Measurements from ENCODE around the gene ETFDH. TPM values are rescaled to one million over a fixed set of nuclear protein-coding genes. Genes with fewer than 3 reads are reported as not detected.
"Not testable (repeated sequence)": the region's sequence is repeated elsewhere in the genome, so short reads cannot be mapped to it uniquely, and the experiment has no call there.

Gene ETFDH
- total and polyA plus RNA-seq, 7 donors: 60.4 to 154 (median 91.0) TPM

DNA sequence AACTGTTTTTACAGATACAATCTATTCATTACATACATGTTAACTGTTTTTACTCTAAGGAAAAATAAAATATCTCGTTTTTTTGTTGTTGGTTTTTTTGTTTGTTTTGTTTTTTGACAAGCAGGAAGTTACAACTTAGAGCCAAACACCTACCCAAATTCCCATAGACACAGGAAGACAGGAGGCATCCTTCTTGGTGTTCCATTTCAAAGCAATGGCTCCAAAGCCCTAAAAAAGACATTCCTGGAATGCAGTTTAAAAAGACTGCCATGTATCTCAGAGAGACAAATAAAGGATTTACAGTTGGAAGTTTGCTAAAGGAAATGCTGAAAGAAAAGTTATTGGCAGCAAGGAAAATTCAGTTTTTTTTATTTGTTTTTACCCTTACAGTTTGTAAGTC lies 16.7 kb downstream of the ETFDH start:
- no peak for ATAC-seq
- no peak for DNase-seq
- peaks cover 3 to 97% of the 10 kb centered on the region in 2 donors for H3K36me3 ChIP-seq (ENCODE audit: insufficient read depth in 1 of 2, low read depth in 1 of 2)
- TF ChIP-seq, protein P1, sequence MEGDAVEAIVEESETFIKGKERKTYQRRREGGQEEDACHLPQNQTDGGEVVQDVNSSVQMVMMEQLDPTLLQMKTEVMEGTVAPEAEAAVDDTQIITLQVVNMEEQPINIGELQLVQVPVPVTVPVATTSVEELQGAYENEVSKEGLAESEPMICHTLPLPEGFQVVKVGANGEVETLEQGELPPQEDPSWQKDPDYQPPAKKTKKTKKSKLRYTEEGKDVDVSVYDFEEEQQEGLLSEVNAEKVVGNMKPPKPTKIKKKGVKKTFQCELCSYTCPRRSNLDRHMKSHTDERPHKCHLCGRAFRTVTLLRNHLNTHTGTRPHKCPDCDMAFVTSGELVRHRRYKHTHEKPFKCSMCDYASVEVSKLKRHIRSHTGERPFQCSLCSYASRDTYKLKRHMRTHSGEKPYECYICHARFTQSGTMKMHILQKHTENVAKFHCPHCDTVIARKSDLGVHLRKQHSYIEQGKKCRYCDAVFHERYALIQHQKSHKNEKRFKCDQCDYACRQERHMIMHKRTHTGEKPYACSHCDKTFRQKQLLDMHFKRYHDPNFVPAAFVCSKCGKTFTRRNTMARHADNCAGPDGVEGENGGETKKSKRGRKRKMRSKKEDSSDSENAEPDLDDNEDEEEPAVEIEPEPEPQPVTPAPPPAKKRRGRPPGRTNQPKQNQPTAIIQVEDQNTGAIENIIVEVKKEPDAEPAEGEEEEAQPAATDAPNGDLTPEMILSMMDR (IDR thresholded peaks at IDR 0.05): no peak
- intact Hi-C loops (cut with DNase I): no loop called here
- H3K27ac ChIP-seq: no peak overlapping the region
- WGBS, 3 donors: 76 to 90% (median 78%) methylated on average over 1 of the region's 1 CpG
- H3K9me3 ChIP-seq: no peaks in the 10 kb centered on the region
- H3K4me1 ChIP-seq: no peaks in the 10 kb centered on the region
- no peaks in the 10 kb centered on the region for H3K27me3 ChIP-seq (ENCODE audit: insufficient read depth in 3 of 3, low read length in 2 of 3)
- no peak overlapping the region for H3K4me3 ChIP-seq

- intact Hi-C loops (cut with DNase I): no loop called here
- TF ChIP-seq, protein P1 (IDR thresholded peaks at IDR 0.05): no peak
- Histone ChIP-seq H3K4me1 (no peaks in the 10 kb centered on the region), H3K4me3 (no peak overlapping the region), H3K27me3 (ENCODE audit: insufficient read depth in 3 of 3, low read length in 2 of 3) (no peaks in the 10 kb centered on the region), H3K36me3 (ENCODE audit: insufficient read depth in 1 of 2, low read depth in 1 of 2) (peaks cover 4 to 94% of the 10 kb centered on the region in 2 donors), H3K9me3 (no peaks in the 10 kb centered on the region), H3K27ac (no peak overlapping the region)
- DNase-seq: no peak
- no peak for ATAC-seq
- 91 to 95% (median 94%) methylated on average over 4 of the region's 4 CpGs for WGBS, 3 donors
These were observed 32.2 kb downstream of the ETFDH start for GRCh38 chr4:158704274-158704673.

GRCh38 chr4:158710814-158711213 lies 38.7 kb downstream of the ETFDH start:
- DNase-seq (no peak), ATAC-seq (no peak)
- no peak overlapping the region for H3K27ac ChIP-seq
- no peaks in the 10 kb centered on the region for H3K9me3 ChIP-seq
- WGBS, 3 donors: 54 to 70% (median 56%) methylated on average over 1 of the region's 1 CpG
- intact Hi-C loops (cut with DNase I): no loop called here
- TF ChIP-seq, protein P1 (IDR thresholded peaks at IDR 0.05): peak; percentile 13
- H3K27me3 ChIP-seq (ENCODE audit: insufficient read depth in 3 of 3, low read length in 2 of 3): no peaks in the 10 kb centered on the region
- H3K4me1 ChIP-seq: no peaks in the 10 kb centered on the region
- peaks cover 4 to 99% of the 10 kb centered on the region in 2 donors for H3K36me3 ChIP-seq (ENCODE audit: insufficient read depth in 1 of 2, low read depth in 1 of 2)
- H3K4me3 ChIP-seq: no peak overlapping the region

DNA sequence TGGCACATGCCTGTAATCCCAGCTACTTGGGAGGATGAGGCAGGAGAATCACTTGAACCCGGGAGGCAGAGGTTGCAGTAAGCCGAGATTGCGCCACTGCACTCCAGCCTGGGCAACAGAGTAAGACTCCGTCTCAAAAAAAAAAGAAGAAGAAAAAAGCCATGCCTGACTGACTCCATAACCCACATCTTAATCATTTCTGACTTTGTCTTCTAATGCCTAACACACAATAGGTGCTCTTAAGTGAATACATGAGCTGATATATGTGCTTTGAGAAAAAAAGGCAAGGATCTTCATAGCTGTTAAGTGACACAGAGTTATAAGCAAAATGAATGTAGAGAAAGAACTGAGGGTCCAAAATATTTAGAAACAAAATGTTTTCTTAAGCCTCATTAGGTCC lies 40.5 kb downstream of the ETFDH start:
- H3K27me3 ChIP-seq (ENCODE audit: insufficient read depth in 3 of 3, low read length in 2 of 3); H3K4me3 ChIP-seq; H3K9me3 ChIP-seq; ATAC-seq; H3K27ac ChIP-seq; intact Hi-C loops (cut with DNase I); DNase-seq; H3K4me1 ChIP-seq: not testable (repeated sequence)
- 92 to 95% (median 94%) methylated on average over 4 of the region's 4 CpGs for WGBS, 3 donors
- peaks cover 4 to 99% of the 10 kb centered on the region in 2 donors for H3K36me3 ChIP-seq (ENCODE audit: insufficient read depth in 1 of 2, low read depth in 1 of 2)

- H3K4me1 ChIP-seq: peaks cover 4% of the 10 kb centered on the region
- intact Hi-C loops (cut with DNase I): no loop called here
- ATAC-seq (no peak), DNase-seq (no peak)
- no peaks in the 10 kb centered on the region for H3K9me3 ChIP-seq
- H3K27ac ChIP-seq: no peak overlapping the region
- H3K27me3 ChIP-seq (ENCODE audit: insufficient read depth in 3 of 3, low read length in 2 of 3): no peaks in the 10 kb centered on the region
- WGBS, 3 donors: 90 to 94% (median 91%) methylated on average over 4 of the region's 4 CpGs
- TF ChIP-seq, protein P1 (IDR thresholded peaks at IDR 0.05): no peak
- peaks cover 7 to 100% of the 10 kb centered on the region in 2 donors for H3K36me3 ChIP-seq (ENCODE audit: insufficient read depth in 1 of 2, low read depth in 1 of 2)
- no peak overlapping the region for H3K4me3 ChIP-seq
These were observed 42.8 kb downstream of the ETFDH start for GRCh38 chr4:158714937-158715336.
